Globus pallidus (tissue), 1 donor: ENCODE measurements around the gene CDKN1C.

Experiments used
- DNase-seq: peaks from one replicate; pipeline ENCODE4 v3.0.0-alpha.2; 2015; ENCODE audit warnings: low spot score

The CDKN1C gene

GRCh38 chr11:2869561-2870427, 15.8 kb downstream of the CDKN1C start:
- peak; percentile 70 for DNase-seq

- DNase-seq = peak; percentile 92
These were observed 16.4 kb downstream of the CDKN1C start for GRCh38 chr11:2869134-2869526.

- DNase-seq = peak; percentile 71
These were observed 17.0 kb downstream of the CDKN1C start for GRCh38 chr11:2868506-2869133.

GRCh38 chr11:2867722-2868505, 17.7 kb downstream of the CDKN1C start:
- peak; percentile 66 for DNase-seq

- DNase-seq = no peak
These were observed 18.4 kb downstream of the CDKN1C start for GRCh38 chr11:2867142-2867541.

GRCh38 chr11:2865922-2866577, 19.5 kb downstream of the CDKN1C start:
- no peak for DNase-seq

- DNase-seq = no peak
These were observed 20.7 kb downstream of the CDKN1C start for GRCh38 chr11:2864901-2865300.

- DNase-seq = no peak
These were observed 22.3 kb downstream of the CDKN1C start for GRCh38 chr11:2863276-2863618.

- peak; percentile 33 for DNase-seq
These were observed 22.9 kb downstream of the CDKN1C start for GRCh38 chr11:2862395-2863275.

- DNase-seq = no peak
These were observed 24.9 kb downstream of the CDKN1C start for GRCh38 chr11:2860636-2861035.

- DNase-seq = no peak
These were observed 25.9 kb downstream of the CDKN1C start for GRCh38 chr11:2859699-2860037.

- no peak for DNase-seq
These were observed 26.4 kb downstream of the CDKN1C start for GRCh38 chr11:2858995-2859698.

GRCh38 chr11:2857918-2858317, 27.7 kb downstream of the CDKN1C start:
- no peak for DNase-seq

- no peak for DNase-seq
These were observed 28.3 kb downstream of the CDKN1C start for GRCh38 chr11:2857276-2857675.

- no peak for DNase-seq
These were observed 30.4 kb downstream of the CDKN1C start for GRCh38 chr11:2855162-2855561.

- DNase-seq = no peak
These were observed 31.5 kb downstream of the CDKN1C start for GRCh38 chr11:2853997-2854560.

- no peak for DNase-seq
These were observed 32.2 kb downstream of the CDKN1C start for GRCh38 chr11:2853401-2853800.

GRCh38 chr11:2849994-2850770, 35.4 kb downstream of the CDKN1C start:
- DNase-seq = no peak

- no peak for DNase-seq
These were observed 37.1 kb downstream of the CDKN1C start for GRCh38 chr11:2848497-2848896.

- DNase-seq = no peak
These were observed 38.0 kb downstream of the CDKN1C start for GRCh38 chr11:2847561-2847960.
